ENCODE measurements around the gene KRT10. TPM values are rescaled to one million over a fixed set of nuclear protein-coding genes. Genes with fewer than 3 reads are reported as not detected.

The KRT10 gene
- total and polyA plus RNA-seq, 2 experiments from 2014 or later = 9.6 to 123 TPM

DNA sequence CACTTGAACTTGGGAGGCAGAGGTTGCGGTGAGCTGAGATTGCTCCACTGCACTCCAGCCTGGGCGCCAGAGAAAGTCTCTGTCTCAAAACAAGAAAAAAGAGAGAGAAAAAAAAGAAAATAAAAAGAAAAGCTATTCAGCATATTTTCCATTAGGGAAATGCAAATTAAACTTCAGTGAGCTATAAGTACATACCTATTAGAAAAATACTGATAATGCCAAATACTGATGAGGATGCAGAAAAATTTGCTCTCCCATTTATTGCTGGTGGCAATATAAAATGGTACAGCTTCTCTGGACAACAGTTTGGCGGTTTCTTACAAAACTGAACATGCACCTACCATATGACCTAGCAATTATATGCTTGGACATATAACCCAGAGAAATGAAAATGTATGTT is 9.8 kb downstream of the KRT10 start:
- Mint-ChIP-seq H3K9me3 (no peaks in the 10 kb centered on the region; the same call in 2 of the 3 replicates), H3K27ac (no peak overlapping the region), H3K4me1 (no peaks in the 10 kb centered on the region), H3K36me3 (ENCODE audit: low read depth) (peaks cover 8% of the 10 kb centered on the region; the same call in 2 of the 3 replicates), H3K27me3 (ENCODE audit: insufficient read depth, low read depth, poor library complexity) (no peaks in the 10 kb centered on the region), H3K4me3 (no peak overlapping the region)
- Histone ChIP-seq H3K36me3 (ENCODE audit: insufficient read depth) (peaks cover 5% of the 10 kb centered on the region; the same call in 1 of the 2 replicates), H4K20me1 (replicated peaks; ENCODE audit: insufficient read depth) (no peaks in the 10 kb centered on the region), H3K27ac (ENCODE audit: low read depth) (no peak overlapping the region), H3F3A (replicated peaks; ENCODE audit: low read depth) (no peaks in the 10 kb centered on the region), H3K4me2 (no peak overlapping the region), H3K9me2 (ENCODE audit: insufficient read depth) (no peaks in the 10 kb centered on the region), H3K4me3 (no peak overlapping the region), H2AFZ (no peak overlapping the region), H3K79me2 (replicated peaks; ENCODE audit: insufficient read depth) (no peaks in the 10 kb centered on the region), H3K4me1 (ENCODE audit: insufficient read depth) (no peaks in the 10 kb centered on the region), H3K27me3 (ENCODE audit: insufficient read depth) (peaks cover 30% of the 10 kb centered on the region; the same call in 1 of the 2 replicates)
- no peak for TF ChIP-seq ZNF114 (CRISPR knock-in tag; IDR thresholded peaks at IDR 0.05)
- TF ChIP-seq, protein P1, sequence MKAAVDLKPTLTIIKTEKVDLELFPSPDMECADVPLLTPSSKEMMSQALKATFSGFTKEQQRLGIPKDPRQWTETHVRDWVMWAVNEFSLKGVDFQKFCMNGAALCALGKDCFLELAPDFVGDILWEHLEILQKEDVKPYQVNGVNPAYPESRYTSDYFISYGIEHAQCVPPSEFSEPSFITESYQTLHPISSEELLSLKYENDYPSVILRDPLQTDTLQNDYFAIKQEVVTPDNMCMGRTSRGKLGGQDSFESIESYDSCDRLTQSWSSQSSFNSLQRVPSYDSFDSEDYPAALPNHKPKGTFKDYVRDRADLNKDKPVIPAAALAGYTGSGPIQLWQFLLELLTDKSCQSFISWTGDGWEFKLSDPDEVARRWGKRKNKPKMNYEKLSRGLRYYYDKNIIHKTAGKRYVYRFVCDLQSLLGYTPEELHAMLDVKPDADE (IDR thresholded peaks at IDR 0.05) = no peak
- TF ChIP-seq NANOG (IDR thresholded peaks at IDR 0.05; ENCODE audit: borderline replicate concordance) = no peak
- TF ChIP-seq, protein P2, sequence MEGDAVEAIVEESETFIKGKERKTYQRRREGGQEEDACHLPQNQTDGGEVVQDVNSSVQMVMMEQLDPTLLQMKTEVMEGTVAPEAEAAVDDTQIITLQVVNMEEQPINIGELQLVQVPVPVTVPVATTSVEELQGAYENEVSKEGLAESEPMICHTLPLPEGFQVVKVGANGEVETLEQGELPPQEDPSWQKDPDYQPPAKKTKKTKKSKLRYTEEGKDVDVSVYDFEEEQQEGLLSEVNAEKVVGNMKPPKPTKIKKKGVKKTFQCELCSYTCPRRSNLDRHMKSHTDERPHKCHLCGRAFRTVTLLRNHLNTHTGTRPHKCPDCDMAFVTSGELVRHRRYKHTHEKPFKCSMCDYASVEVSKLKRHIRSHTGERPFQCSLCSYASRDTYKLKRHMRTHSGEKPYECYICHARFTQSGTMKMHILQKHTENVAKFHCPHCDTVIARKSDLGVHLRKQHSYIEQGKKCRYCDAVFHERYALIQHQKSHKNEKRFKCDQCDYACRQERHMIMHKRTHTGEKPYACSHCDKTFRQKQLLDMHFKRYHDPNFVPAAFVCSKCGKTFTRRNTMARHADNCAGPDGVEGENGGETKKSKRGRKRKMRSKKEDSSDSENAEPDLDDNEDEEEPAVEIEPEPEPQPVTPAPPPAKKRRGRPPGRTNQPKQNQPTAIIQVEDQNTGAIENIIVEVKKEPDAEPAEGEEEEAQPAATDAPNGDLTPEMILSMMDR (conservative IDR thresholded peaks at IDR 0.05; ENCODE audit: low read depth in 2 of 2) = no peak
- no peak for TF ChIP-seq POLR2AphosphoS5 (IDR thresholded peaks at IDR 0.05; ENCODE audit: low read depth)
- no peak for TF ChIP-seq EZH2 (IDR thresholded peaks at IDR 0.05; ENCODE audit: low read depth, unreplicated experiment)
- DNase-seq (ENCODE audit: low spot score) (no peak), ATAC-seq (no peak)

DNA sequence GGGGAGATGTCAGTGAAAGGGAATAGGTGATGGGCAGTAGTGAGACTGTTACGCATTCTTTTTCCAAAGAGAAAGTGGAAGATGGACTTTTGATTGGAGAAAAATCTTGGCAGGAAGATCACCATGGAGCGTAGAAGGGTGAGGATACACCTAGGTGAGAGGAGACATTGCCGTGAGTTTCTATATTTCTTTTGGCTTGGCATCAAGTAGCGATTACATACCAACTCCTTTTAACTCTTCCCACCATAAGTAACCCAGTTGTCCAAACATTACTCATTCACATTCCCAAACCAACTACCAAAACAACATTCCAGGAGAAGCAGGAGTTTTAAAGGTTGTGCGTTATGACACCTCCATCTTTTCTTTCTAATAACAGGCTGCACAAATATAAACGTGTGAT is 11.9 kb downstream of the KRT10 start:
- Histone ChIP-seq H3K4me3 (no peak overlapping the region), H3K27ac (ENCODE audit: low read depth) (no peak overlapping the region), H3K36me3 (ENCODE audit: insufficient read depth) (no peaks in the 10 kb centered on the region), H3K27me3 (ENCODE audit: insufficient read depth) (peaks cover 30% of the 10 kb centered on the region; the same call in 1 of the 2 replicates), H3F3A (replicated peaks; ENCODE audit: low read depth) (no peaks in the 10 kb centered on the region), H3K4me2 (no peak overlapping the region), H4K20me1 (replicated peaks; ENCODE audit: insufficient read depth) (no peaks in the 10 kb centered on the region), H3K9me2 (ENCODE audit: insufficient read depth) (no peaks in the 10 kb centered on the region), H3K4me1 (ENCODE audit: insufficient read depth) (no peaks in the 10 kb centered on the region), H2AFZ (no peak overlapping the region), H3K79me2 (replicated peaks; ENCODE audit: insufficient read depth) (no peaks in the 10 kb centered on the region)
- H3K9me3 Mint-ChIP-seq = no peaks in the 10 kb centered on the region; the same call in 2 of the 3 replicates
- H3K4me3 Mint-ChIP-seq = no peak overlapping the region
- no peaks in the 10 kb centered on the region for H3K4me1 Mint-ChIP-seq
- no peaks in the 10 kb centered on the region for H3K36me3 Mint-ChIP-seq (ENCODE audit: low read depth)
- H3K27ac Mint-ChIP-seq = no peak overlapping the region
- no peak for DNase-seq (ENCODE audit: low spot score)
- TF ChIP-seq, protein P1 (IDR thresholded peaks at IDR 0.05) = no peak
- no peaks in the 10 kb centered on the region for H3K27me3 Mint-ChIP-seq (ENCODE audit: insufficient read depth, low read depth, poor library complexity)
- no peak for ATAC-seq
